K562 (cell line): ENCODE data around the gene SLC8A1.

Experiments used
- ARID2 ChIP-seq: fragments of 450-650 bp; IDR thresholded peaks from 2 replicates; pipeline ENCODE4 v1.6.1; 2017; ENCODE audit warnings: antibody characterized with exemption, mild to moderate bottlenecking
- CCNT2 ChIP-seq: IDR thresholded peaks from 2 replicates; pipeline ENCODE4 v1.6.1; 2011; ENCODE audit warnings: borderline replicate concordance, low read depth, mild to moderate bottlenecking, moderate library complexity, mixed read lengths, low read length; ENCODE audit not compliant: insufficient read length; ENCODE audit errors: extremely low read depth
- CHD1 ChIP-seq: fragments of 200-600 bp; sonication (generic); IDR thresholded peaks from one replicate; pipeline ENCODE4 v1.6.1; 2012; ENCODE audit warnings: mild to moderate bottlenecking, moderate library complexity, low read length, inconsistent platforms
- HDGF ChIP-seq: fragments of 450-650 bp; IDR thresholded peaks from 2 replicates; pipeline ENCODE4 v1.6.1; 2016
- KDM4B ChIP-seq, 2 experiments: fragments of 450-650 bp in 1 of 2; sonication (generic) in 1 of 2; IDR thresholded peaks; 2 replicates each; pipeline ENCODE4 v1.6.1; 2016 to 2017; ENCODE audit warnings: borderline replicate concordance in 2 of 2, antibody characterized with exemption in 1 of 2, low read depth in 1 of 2, mild to moderate bottlenecking in 1 of 2
- SAFB2 ChIP-seq: fragments of 200-400 bp; formaldehyde crosslinking; IDR thresholded peaks from 2 replicates; pipeline ENCODE4 v1.6.1; 2018; ENCODE audit warnings: borderline replicate concordance, low read length, low read depth, moderate library complexity; ENCODE audit not compliant: severe bottlenecking
- ZSCAN29 ChIP-seq: fragments of 450-650 bp; IDR thresholded peaks from 2 replicates; pipeline ENCODE4 v1.6.1; 2017
- TF ChIP-seq, protein P1 (sequence below): IDR thresholded peaks from 3 replicates; pipeline ENCODE4 v1.6.1; 2011; ENCODE audit warnings: borderline replicate concordance, mild to moderate bottlenecking, moderate library complexity; ENCODE audit not compliant: insufficient read length; ENCODE audit errors: extremely low read depth

DNA sequence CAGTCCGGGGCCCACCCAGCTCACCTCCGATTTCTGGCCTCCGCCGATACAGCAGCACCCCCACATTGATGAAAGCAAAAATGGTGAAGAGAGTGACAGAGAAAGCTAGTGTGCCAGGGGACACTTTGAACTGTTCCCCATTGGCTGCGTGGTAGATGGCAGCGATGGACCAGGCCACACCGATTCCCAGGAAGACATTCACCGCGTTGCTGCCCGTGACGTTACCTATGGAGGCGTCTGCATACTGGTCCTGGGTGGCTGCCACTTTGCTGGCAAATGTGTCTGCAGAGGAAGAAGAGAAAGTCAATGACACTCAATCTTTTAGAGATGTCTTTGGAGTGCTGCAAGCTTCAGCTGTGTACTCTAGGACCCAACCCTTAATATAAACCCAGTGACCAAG is 336.5 kb downstream of the SLC8A1 start:
- TF ChIP-seq ZSCAN29, result no peak
- TF ChIP-seq, protein P1, sequence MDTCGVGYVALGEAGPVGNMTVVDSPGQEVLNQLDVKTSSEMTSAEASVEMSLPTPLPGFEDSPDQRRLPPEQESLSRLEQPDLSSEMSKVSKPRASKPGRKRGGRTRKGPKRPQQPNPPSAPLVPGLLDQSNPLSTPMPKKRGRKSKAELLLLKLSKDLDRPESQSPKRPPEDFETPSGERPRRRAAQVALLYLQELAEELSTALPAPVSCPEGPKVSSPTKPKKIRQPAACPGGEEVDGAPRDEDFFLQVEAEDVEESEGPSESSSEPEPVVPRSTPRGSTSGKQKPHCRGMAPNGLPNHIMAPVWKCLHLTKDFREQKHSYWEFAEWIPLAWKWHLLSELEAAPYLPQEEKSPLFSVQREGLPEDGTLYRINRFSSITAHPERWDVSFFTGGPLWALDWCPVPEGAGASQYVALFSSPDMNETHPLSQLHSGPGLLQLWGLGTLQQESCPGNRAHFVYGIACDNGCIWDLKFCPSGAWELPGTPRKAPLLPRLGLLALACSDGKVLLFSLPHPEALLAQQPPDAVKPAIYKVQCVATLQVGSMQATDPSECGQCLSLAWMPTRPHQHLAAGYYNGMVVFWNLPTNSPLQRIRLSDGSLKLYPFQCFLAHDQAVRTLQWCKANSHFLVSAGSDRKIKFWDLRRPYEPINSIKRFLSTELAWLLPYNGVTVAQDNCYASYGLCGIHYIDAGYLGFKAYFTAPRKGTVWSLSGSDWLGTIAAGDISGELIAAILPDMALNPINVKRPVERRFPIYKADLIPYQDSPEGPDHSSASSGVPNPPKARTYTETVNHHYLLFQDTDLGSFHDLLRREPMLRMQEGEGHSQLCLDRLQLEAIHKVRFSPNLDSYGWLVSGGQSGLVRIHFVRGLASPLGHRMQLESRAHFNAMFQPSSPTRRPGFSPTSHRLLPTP, result no peak
- TF ChIP-seq CCNT2, result no peak
- TF ChIP-seq KDM4B (IDR thresholded peaks at IDR 0.05; ENCODE audit: borderline replicate concordance in 2 of 2, low read depth in 1 of 2), result no peak
- no peak for TF ChIP-seq ARID2
- no peak for TF ChIP-seq SAFB2
- TF ChIP-seq HDGF, result no peak
- TF ChIP-seq CHD1, result no peak
